ENCODE data around the gene FBXO28.
"Not testable (repeated sequence)": the region's sequence is repeated elsewhere in the genome, so short reads cannot be mapped to it uniquely, and the experiment has no call there.

The FBXO28 gene

GRCh38 chr1:224076407-224076806, 37.5 kb upstream of the FBXO28 start:
- ATAC-seq: no peak
- TF ChIP-seq ZNF8 (CRISPR knock-in tag; IDR thresholded peaks at IDR 0.05) (no peak), CSRNP3 (CRISPR knock-in tag; IDR thresholded peaks at IDR 0.05) (no peak), ZFP3 (CRISPR knock-in tag; IDR thresholded peaks at IDR 0.05) (no peak), BACH2 (CRISPR knock-in tag; IDR thresholded peaks at IDR 0.05; ENCODE audit: borderline replicate concordance) (no peak), ARNTL (CRISPR knock-in tag; IDR thresholded peaks at IDR 0.05; ENCODE audit: borderline replicate concordance, low read depth) (no peak), ZFP30 (CRISPR knock-in tag; IDR thresholded peaks at IDR 0.05) (no peak)

GRCh38 chr1:224079644-224080043, 34.3 kb upstream of the FBXO28 start:
- ATAC-seq: not testable (repeated sequence)

GRCh38 chr1:224080115-224080774, 33.7 kb upstream of the FBXO28 start:
- ATAC-seq: peak; percentile 61

More at GRCh38 chr1:224080115-224080774, 33.7 kb upstream of the FBXO28 start:
- TF ChIP-seq OSR1 (CRISPR knock-in tag; IDR thresholded peaks at IDR 0.05) (no peak), RARB (CRISPR knock-in tag; IDR thresholded peaks at IDR 0.05) (no peak), GLIS3 (CRISPR knock-in tag; IDR thresholded peaks at IDR 0.05) (no peak), ISL1 (CRISPR knock-in tag; IDR thresholded peaks at IDR 0.05) (no peak), CREB5 (CRISPR knock-in tag; IDR thresholded peaks at IDR 0.05; ENCODE audit: low read depth) (no peak), POU6F1 (CRISPR knock-in tag; IDR thresholded peaks at IDR 0.05; ENCODE audit: borderline replicate concordance, low read depth) (no peak), SNAI2 (CRISPR knock-in tag; IDR thresholded peaks at IDR 0.05) (no peak), CSRNP3 (CRISPR knock-in tag; IDR thresholded peaks at IDR 0.05) (no peak), ZFP30 (CRISPR knock-in tag; IDR thresholded peaks at IDR 0.05) (no peak), ZNF565 (CRISPR knock-in tag; conservative IDR thresholded peaks at IDR 0.05; ENCODE audit: low read depth) (no peak), PPARA (CRISPR knock-in tag; IDR thresholded peaks at IDR 0.05; ENCODE audit: borderline replicate concordance) (no peak), ZFP3 (CRISPR knock-in tag; IDR thresholded peaks at IDR 0.05) (no peak), TSHZ2 (CRISPR knock-in tag; IDR thresholded peaks at IDR 0.05) (no peak), ZNF8 (CRISPR knock-in tag; IDR thresholded peaks at IDR 0.05) (no peak), PATZ1 (CRISPR knock-in tag; IDR thresholded peaks at IDR 0.05; ENCODE audit: borderline replicate concordance) (no peak), BACH2 (CRISPR knock-in tag; IDR thresholded peaks at IDR 0.05; ENCODE audit: borderline replicate concordance) (no peak)

Data from SK-N-SH treated with all-trans-retinoic acid at 6 μM for 48 hours (cell line).